ENCODE results near the gene C19orf12.

The C19orf12 gene

GRCh38 chr19:29680937-29681336 is 34.1 kb downstream of the C19orf12 start:
- H3K9me3 ChIP-seq (ENCODE audit: control insufficient read depth in 1 of 2, low read length in 2 of 2): no peaks in the 10 kb centered on the region
- peaks cover 0 to 42% of the 10 kb centered on the region in 2 donors for H3K4me1 ChIP-seq (ENCODE audit: control insufficient read depth in 1 of 2, insufficient read depth in 2 of 2, low read length in 2 of 2)
- no peak overlapping the region for H3K27ac ChIP-seq (ENCODE audit: low read length)
- H3K36me3 ChIP-seq (ENCODE audit: control insufficient read depth in 1 of 2, insufficient read depth in 2 of 2, low read length in 2 of 2): peaks cover 0 to 3% of the 10 kb centered on the region in 2 donors
- H3K4me3 ChIP-seq (ENCODE audit: low read depth in 1 of 2, low read length in 2 of 2): no peak overlapping the region
- no peaks in the 10 kb centered on the region for H3K27me3 ChIP-seq (ENCODE audit: low read depth, low read length)

GRCh38 chr19:29680447-29680846 is 34.6 kb downstream of the C19orf12 start:
- Histone ChIP-seq H3K4me1 (ENCODE audit: control insufficient read depth in 1 of 2, insufficient read depth in 2 of 2, low read length in 2 of 2) (peaks cover 0 to 42% of the 10 kb centered on the region in 2 donors), H3K4me3 (ENCODE audit: low read depth in 1 of 2, low read length in 2 of 2) (no peak overlapping the region), H3K27ac (ENCODE audit: low read length) (no peak overlapping the region), H3K36me3 (ENCODE audit: control insufficient read depth in 1 of 2, insufficient read depth in 2 of 2, low read length in 2 of 2) (peaks cover 3 to 8% of the 10 kb centered on the region in 2 donors), H3K27me3 (ENCODE audit: low read depth, low read length) (no peaks in the 10 kb centered on the region), H3K9me3 (ENCODE audit: control insufficient read depth in 1 of 2, low read length in 2 of 2) (no peaks in the 10 kb centered on the region)

GRCh38 chr19:29679598-29680210 is 35.4 kb downstream of the C19orf12 start:
- Histone ChIP-seq H3K9me3 (ENCODE audit: control insufficient read depth in 1 of 2, low read length in 2 of 2) (no peaks in the 10 kb centered on the region), H3K36me3 (ENCODE audit: control insufficient read depth in 1 of 2, insufficient read depth in 2 of 2, low read length in 2 of 2) (peaks cover 8 to 15% of the 10 kb centered on the region in 2 donors), H3K4me3 (ENCODE audit: low read depth in 1 of 2, low read length in 2 of 2) (no peak overlapping the region), H3K4me1 (ENCODE audit: control insufficient read depth in 1 of 2, insufficient read depth in 2 of 2, low read length in 2 of 2) (peaks cover 0 to 42% of the 10 kb centered on the region in 2 donors), H3K27ac (ENCODE audit: low read length) (no peak overlapping the region), H3K27me3 (ENCODE audit: low read depth, low read length) (no peaks in the 10 kb centered on the region)

GRCh38 chr19:29678484-29679106 is 36.5 kb downstream of the C19orf12 start:
- Histone ChIP-seq H3K4me3 (ENCODE audit: low read depth in 1 of 2, low read length in 2 of 2) (no peak overlapping the region), H3K36me3 (ENCODE audit: control insufficient read depth in 1 of 2, insufficient read depth in 2 of 2, low read length in 2 of 2) (peaks cover 10 to 24% of the 10 kb centered on the region in 2 donors), H3K4me1 (ENCODE audit: control insufficient read depth in 1 of 2, insufficient read depth in 2 of 2, low read length in 2 of 2) (peaks cover 0 to 42% of the 10 kb centered on the region in 2 donors), H3K27ac (ENCODE audit: low read length) (no peak overlapping the region), H3K9me3 (ENCODE audit: control insufficient read depth in 1 of 2, low read length in 2 of 2) (no peaks in the 10 kb centered on the region), H3K27me3 (ENCODE audit: low read depth, low read length) (no peaks in the 10 kb centered on the region)

- Histone ChIP-seq H3K9me3 (ENCODE audit: control insufficient read depth in 1 of 2, low read length in 2 of 2) (no peaks in the 10 kb centered on the region), H3K4me3 (ENCODE audit: low read depth in 1 of 2, low read length in 2 of 2) (no peak overlapping the region), H3K27me3 (ENCODE audit: low read depth, low read length) (no peaks in the 10 kb centered on the region), H3K36me3 (ENCODE audit: control insufficient read depth in 1 of 2, insufficient read depth in 2 of 2, low read length in 2 of 2) (peaks cover 10 to 24% of the 10 kb centered on the region in 2 donors), H3K4me1 (ENCODE audit: control insufficient read depth in 1 of 2, insufficient read depth in 2 of 2, low read length in 2 of 2) (peaks cover 3 to 38% of the 10 kb centered on the region in 2 donors), H3K27ac (ENCODE audit: low read length) (no peak overlapping the region)
Observed at GRCh38 chr19:29677001-29677817, 37.9 kb downstream of the C19orf12 start.

DNA sequence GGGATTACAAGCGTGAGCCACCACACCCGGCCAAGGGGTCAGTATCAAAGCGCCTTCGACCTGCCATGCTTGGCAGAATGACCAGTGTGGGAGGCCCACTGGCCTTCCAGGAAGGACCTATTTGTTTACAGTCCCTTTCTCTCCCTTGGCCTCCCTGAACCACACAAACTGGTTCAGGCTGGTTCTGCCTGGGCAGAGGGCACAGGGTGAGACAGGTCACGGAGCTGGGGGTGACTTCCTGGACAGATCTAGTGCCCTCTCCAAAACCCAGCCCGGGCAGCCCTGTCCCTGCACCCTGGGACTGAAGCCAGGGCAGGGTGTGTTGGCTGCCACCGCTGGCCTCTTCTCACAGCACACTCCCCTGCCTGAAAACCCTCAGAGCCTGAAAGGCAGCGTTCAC is 38.5 kb downstream of the C19orf12 start:
- Histone ChIP-seq H3K4me3 (ENCODE audit: low read depth in 1 of 2, low read length in 2 of 2) (no peak overlapping the region), H3K27ac (ENCODE audit: low read length) (no peak overlapping the region), H3K9me3 (ENCODE audit: control insufficient read depth in 1 of 2, low read length in 2 of 2) (no peaks in the 10 kb centered on the region), H3K36me3 (ENCODE audit: control insufficient read depth in 1 of 2, insufficient read depth in 2 of 2, low read length in 2 of 2) (peaks cover 10 to 24% of the 10 kb centered on the region in 2 donors), H3K4me1 (ENCODE audit: control insufficient read depth in 1 of 2, insufficient read depth in 2 of 2, low read length in 2 of 2) (peaks cover 9 to 42% of the 10 kb centered on the region in 2 donors), H3K27me3 (ENCODE audit: low read depth, low read length) (no peaks in the 10 kb centered on the region)

DNA sequence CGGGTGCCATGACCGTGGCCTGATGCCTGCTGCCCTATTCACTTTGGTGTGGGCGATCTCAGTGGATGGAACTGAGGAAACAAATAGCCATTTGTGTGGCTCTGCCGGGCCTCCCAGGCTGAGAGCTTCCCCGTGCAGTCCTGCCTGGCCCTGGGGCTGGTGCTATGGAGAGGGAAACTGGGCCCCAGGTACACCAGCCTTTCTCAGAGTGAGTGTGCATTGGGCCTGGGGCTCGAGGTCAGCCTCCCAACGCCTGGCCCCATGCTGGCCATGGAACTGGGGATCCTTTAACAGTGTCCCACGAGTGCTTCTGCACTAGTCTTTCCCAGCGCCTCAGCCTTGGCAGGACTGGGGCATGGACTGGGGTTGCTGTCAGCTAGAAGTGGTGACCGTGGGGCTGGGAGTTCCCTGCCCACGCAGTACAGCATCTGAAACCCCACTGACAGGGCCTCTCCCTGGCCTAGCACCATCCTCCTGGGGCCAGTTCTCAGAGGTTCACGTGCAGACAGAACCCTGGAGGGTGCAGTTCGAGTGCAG is 39.3 kb downstream of the C19orf12 start:
- Histone ChIP-seq H3K9me3 (ENCODE audit: control insufficient read depth in 1 of 2, low read length in 2 of 2) (no peaks in the 10 kb centered on the region), H3K36me3 (ENCODE audit: control insufficient read depth in 1 of 2, insufficient read depth in 2 of 2, low read length in 2 of 2) (peaks cover 10 to 24% of the 10 kb centered on the region in 2 donors), H3K4me3 (ENCODE audit: low read depth in 1 of 2, low read length in 2 of 2) (no peak overlapping the region), H3K4me1 (ENCODE audit: control insufficient read depth in 1 of 2, insufficient read depth in 2 of 2, low read length in 2 of 2) (peaks cover 9 to 37% of the 10 kb centered on the region in 2 donors), H3K27me3 (ENCODE audit: low read depth, low read length) (no peaks in the 10 kb centered on the region), H3K27ac (ENCODE audit: low read length) (no peak overlapping the region)

GRCh38 chr19:29675120-29675649 is 39.9 kb downstream of the C19orf12 start:
- Histone ChIP-seq H3K36me3 (ENCODE audit: control insufficient read depth in 1 of 2, insufficient read depth in 2 of 2, low read length in 2 of 2) (peaks cover 10 to 24% of the 10 kb centered on the region in 2 donors), H3K4me1 (ENCODE audit: control insufficient read depth in 1 of 2, insufficient read depth in 2 of 2, low read length in 2 of 2) (peaks cover 9 to 36% of the 10 kb centered on the region in 2 donors), H3K9me3 (ENCODE audit: control insufficient read depth in 1 of 2, low read length in 2 of 2) (no peaks in the 10 kb centered on the region), H3K4me3 (ENCODE audit: low read depth in 1 of 2, low read length in 2 of 2) (no peak overlapping the region), H3K27ac (ENCODE audit: low read length) (no peak overlapping the region), H3K27me3 (ENCODE audit: low read depth, low read length) (no peaks in the 10 kb centered on the region)

DNA sequence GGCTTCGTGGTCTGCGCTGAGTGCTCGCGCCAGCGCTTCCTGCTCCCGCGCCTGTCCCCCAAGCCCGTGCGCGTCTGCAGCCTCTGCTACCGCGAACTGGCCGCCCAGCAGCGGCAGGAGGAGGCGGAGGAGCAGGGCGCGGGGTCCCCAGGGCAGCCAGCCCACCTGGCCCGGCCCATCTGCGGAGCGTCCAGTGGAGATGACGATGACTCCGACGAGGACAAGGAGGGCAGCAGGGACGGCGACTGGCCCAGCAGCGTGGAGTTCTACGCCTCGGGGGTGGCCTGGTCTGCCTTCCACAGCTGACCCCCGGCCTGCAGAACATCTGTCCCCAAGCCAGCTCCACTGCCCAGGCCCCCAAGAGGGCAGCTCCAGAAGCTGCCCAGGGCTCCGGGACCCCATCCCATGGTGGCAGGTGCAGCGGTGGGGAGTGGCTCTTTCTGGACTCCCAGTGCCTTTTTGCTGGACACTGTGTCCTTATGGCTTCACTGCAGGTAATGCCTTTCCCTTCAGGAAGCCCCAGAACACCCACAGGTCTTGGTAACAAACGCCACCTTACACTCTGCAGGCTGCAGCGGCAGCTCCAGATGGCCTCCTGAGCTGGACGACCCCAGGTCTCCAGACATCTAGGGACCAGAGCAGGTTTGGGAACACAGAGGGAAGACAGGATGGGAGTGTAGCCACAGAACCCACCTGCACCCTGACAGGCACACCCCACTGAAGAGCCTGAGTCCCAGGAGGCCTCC is 40.5 kb downstream of the C19orf12 start:
- H3K36me3 ChIP-seq (ENCODE audit: control insufficient read depth in 1 of 2, insufficient read depth in 2 of 2, low read length in 2 of 2): peaks cover 10 to 24% of the 10 kb centered on the region in 2 donors
- no peak overlapping the region for H3K27ac ChIP-seq (ENCODE audit: low read length)
- peaks cover 9 to 36% of the 10 kb centered on the region in 2 donors for H3K4me1 ChIP-seq (ENCODE audit: control insufficient read depth in 1 of 2, insufficient read depth in 2 of 2, low read length in 2 of 2)
- H3K27me3 ChIP-seq (ENCODE audit: low read depth, low read length): no peaks in the 10 kb centered on the region
- H3K9me3 ChIP-seq (ENCODE audit: control insufficient read depth in 1 of 2, low read length in 2 of 2): no peaks in the 10 kb centered on the region
- H3K4me3 ChIP-seq (ENCODE audit: low read depth in 1 of 2, low read length in 2 of 2): no peak overlapping the region

DNA sequence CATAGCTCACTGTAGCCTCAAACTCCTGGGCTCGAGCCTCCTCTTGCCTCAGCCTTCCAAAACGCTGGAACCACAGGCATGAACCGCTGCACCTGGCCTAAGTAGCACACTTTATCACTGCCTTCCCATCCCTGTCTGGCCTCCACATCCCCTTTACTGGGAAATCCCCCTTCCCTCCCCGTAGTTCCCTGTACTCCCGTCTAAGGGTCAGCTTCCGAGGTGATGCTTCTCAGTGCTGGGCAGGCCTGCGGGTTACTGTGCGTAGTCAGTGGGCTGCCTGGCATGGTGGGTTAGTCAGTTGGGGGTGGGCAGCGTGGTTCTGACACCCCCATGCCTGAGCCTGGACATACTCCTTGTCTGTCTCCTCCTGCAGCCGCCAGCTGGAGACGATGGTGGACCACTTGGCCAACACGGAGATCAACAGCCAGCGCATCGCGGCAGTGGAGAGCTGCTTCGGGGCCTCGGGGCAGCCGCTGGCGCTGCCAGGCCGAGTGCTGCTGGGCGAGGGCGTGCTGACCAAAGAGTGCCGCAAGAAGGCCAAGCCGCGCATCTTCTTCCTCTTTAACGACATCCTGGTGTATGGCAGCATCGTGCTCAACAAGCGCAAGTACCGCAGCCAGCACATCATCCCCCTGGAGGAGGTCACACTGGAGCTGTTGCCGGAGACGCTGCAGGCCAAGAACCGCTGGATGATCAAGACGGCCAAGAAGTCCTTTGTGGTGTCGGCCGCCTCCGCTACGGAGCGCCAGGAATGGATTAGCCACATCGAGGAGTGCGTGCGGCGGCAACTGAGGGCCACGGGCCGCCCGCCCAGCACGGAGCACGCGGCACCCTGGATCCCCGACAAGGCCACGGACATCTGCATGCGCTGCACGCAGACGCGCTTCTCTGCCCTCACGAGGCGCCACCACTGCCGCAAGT is 41.4 kb downstream of the C19orf12 start:
- Histone ChIP-seq H3K9me3 (ENCODE audit: control insufficient read depth in 1 of 2, low read length in 2 of 2) (no peaks in the 10 kb centered on the region), H3K36me3 (ENCODE audit: control insufficient read depth in 1 of 2, insufficient read depth in 2 of 2, low read length in 2 of 2) (peaks cover 10 to 24% of the 10 kb centered on the region in 2 donors), H3K4me3 (ENCODE audit: low read depth in 1 of 2, low read length in 2 of 2) (no peak overlapping the region), H3K27me3 (ENCODE audit: low read depth, low read length) (no peaks in the 10 kb centered on the region), H3K4me1 (ENCODE audit: control insufficient read depth in 1 of 2, insufficient read depth in 2 of 2, low read length in 2 of 2) (peaks cover 9 to 35% of the 10 kb centered on the region in 2 donors), H3K27ac (ENCODE audit: low read length) (no peak overlapping the region)
